ENCODE results near the gene ETFDH. TPM values are rescaled to one million over a fixed set of nuclear protein-coding genes. Genes with fewer than 3 reads are reported as not detected.
A peak's percentile ranks its signal among the peaks of the same experiment; 100 is the strongest.
"Not testable (repeated sequence)": the region's sequence is repeated elsewhere in the genome, so short reads cannot be mapped to it uniquely, and the experiment has no call there.

Gene ETFDH
- polyA plus RNA-seq, 3 donors: 29.3 to 35.6 (median 31.9) TPM

DNA sequence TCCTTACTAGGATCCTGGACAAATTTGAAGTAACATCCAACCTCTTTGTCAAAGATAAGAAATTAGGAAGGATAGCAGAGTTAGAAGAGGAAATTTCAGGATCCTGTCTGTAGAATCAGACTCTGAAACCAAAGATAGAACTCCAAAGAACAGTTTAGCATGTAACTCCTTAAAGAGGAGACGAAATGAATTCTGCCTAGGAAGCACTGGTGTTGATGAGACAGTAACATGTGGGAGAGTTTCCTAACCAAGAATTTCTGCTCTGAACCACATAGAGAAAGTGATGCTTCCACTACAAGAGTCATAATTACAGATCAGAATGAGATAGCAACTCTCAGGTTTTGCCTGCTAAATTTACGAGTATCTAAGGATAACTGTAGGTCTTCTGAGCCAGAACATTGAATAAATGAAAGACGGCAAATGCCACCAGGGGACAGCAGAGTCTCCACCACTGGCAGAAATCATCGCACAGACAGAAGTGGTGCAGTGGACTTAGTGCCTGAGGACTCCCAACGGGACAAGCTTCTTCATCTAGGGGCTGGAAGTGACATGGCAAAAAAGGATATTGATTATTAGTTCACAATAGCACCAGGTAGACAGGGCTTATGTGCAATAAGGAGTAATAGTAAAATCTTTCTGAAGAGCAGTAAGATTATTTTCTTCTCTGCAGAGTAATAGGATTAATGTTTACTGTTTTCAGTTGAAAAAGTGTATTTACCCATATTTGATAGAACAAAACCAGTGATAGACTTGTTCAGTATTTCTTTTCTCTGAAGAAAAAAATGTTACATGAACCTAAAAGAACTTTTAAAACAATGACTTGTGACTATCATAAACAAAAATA, 57.8 kb downstream of the ETFDH start:
- peak in 9 of 11 donors; percentile 27 to 49 (median 37) for DNase-seq (ENCODE audit: extremely low read depth in 1 of 11, low read depth in 9 of 11, low spot score in 4 of 11)

DNA sequence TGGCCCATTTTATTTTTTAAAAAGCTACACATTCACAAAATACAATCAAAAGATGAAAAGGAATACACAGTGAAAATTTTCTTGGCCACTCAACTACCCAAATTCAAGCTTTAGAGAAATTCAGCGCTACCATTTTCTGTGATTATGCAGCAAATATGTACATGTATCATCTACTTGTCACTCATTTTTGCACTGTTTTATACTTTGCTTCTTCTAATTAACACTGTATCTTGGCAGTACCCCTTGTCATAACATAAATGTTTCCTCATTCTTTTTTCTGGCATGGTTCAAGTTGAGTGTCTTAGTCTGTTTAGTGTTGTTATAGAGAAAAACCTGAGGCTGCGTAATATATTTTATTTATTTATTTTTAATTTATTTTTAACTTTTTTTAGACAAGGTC, 66.8 kb downstream of the ETFDH start:
- no peak for DNase-seq (ENCODE audit: extremely low read depth in 1 of 11, low read depth in 9 of 11, low spot score in 4 of 11)

DNA sequence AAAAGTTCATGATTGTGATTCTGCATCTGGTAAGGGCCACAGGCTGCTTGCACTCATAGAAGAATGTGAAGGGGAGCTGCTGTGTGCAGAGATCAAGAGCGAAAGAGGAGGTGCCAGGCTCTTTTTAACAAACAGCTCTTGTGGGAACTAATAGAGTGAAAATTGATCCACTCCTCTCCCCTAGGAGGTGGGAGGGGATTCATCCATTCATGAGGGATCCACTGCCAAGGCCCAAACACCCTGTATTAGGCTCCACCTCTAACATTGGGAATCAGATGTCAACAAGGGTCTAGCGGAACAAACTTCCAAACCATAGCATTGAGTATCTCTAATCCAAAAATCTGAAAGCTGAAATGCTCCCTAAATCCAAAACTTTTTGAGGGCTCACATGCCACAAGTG, 67.5 kb downstream of the ETFDH start:
- DNase-seq (ENCODE audit: extremely low read depth in 1 of 11, low read depth in 9 of 11, low spot score in 4 of 11): no peak

GRCh38 chr4:158741326-158742021, 69.4 kb downstream of the ETFDH start:
- DNase-seq (ENCODE audit: extremely low read depth in 1 of 11, low read depth in 9 of 11, low spot score in 4 of 11): no peak

DNA sequence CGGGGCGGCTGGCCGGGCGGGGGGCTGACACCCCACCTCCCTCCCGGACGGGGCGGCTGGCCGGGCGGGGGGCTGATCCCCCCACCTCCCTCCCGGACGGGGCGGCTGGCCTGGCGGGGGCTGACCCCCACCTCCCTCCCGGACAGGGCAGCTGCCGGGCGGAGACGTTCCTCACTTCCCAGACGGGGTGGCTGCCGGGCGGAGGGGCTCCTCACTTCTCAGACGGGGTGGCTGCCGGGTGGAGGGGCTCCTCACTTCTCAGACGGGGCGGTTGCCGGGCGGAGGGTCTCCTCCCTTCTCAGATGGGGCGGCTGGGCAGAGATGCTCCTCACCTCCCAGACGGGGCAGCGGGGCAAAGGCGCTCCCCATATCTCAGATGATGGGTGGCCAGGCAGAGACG, 74.4 kb downstream of the ETFDH start:
- not testable (repeated sequence) for DNase-seq (ENCODE audit: extremely low read depth in 1 of 11, low read depth in 9 of 11, low spot score in 4 of 11)

- no peak for DNase-seq (ENCODE audit: extremely low read depth in 1 of 11, low read depth in 9 of 11, low spot score in 4 of 11)
Measured at GRCh38 chr4:158750379-158750778, 78.3 kb downstream of the ETFDH start.

DNA sequence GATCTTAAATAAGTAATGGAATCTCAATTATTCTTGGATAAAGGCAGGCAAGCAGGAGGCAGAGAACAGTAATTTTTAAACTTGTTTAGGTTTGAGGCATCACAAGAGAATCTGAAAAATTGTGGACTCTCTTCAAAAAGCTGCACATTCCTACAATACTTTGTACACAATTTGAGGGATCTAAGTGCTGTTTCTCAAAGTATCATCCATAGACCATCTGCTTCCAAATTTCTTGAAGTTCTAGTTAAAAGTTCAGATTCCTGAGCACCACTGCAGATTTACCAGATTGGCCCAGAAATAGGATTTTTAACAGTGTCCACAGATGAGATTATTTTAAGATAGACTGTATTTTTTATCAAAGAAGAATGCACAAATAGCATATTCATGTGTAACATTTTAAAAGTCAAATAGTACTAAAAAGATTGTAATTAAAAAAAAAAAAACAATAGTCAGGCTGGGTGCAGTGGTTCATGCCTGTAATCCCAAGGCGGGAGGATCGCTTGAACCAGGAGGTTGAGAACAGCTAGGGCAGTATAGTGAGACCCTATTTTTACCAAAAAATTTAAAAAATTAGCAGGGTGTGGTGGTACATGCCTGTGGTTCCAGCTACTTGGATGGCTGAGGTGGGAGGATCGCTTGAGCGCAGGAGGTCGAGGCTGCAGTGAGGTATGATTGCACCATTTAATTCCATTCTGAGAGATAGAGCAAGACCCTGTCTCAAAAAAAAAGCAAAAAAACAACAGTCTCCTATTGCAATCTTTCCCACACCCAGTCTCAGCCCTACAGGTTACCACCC, 82.5 kb downstream of the ETFDH start:
- DNase-seq (ENCODE audit: extremely low read depth in 1 of 11, low read depth in 9 of 11, low spot score in 4 of 11): no peak

DNA sequence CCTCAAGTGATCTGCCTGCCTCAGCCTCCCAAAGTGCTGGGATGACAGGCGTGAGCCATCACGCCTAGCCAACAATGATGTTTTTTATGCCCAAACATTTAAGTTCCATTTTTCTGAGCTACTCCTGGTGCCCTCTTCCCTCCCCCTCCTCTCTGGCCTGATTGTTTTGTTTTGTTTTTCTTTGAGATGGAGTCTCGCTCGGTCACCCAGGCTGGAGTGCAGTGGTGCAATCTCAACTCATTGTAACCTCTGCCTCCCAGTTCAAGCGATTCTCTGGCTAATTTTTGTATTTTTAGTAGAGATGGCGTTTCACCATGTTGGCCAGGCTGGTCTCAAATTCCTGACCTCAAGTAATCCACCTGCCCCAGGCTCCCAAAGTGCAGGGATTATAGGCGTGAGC, 83.7 kb downstream of the ETFDH start:
- DNase-seq (ENCODE audit: extremely low read depth in 1 of 11, low read depth in 9 of 11, low spot score in 4 of 11): not testable (repeated sequence)

DNA sequence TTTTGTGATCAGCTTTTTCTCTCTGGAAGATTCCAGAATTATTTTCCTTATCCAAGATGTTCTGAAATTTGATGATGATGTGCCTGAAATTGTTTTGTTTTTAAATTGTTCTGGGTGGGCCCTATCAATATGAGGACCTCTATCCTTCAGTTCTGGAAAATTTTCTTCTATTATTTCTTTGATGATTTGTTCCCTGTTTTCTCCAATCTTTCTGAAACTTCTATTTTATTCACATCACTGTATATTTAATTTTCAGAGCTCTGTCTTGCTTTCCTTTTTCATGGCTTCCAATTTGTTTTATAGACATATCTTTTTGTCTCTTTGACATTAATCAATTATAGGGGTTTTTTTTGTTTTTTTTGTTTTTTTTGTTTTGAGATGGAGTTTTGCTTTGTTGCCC, 84.5 kb downstream of the ETFDH start:
- no peak for DNase-seq (ENCODE audit: extremely low read depth in 1 of 11, low read depth in 9 of 11, low spot score in 4 of 11)

- no peak for DNase-seq (ENCODE audit: extremely low read depth in 1 of 11, low read depth in 9 of 11, low spot score in 4 of 11)
Measured at GRCh38 chr4:158758142-158758541, 86.0 kb downstream of the ETFDH start.

DNA sequence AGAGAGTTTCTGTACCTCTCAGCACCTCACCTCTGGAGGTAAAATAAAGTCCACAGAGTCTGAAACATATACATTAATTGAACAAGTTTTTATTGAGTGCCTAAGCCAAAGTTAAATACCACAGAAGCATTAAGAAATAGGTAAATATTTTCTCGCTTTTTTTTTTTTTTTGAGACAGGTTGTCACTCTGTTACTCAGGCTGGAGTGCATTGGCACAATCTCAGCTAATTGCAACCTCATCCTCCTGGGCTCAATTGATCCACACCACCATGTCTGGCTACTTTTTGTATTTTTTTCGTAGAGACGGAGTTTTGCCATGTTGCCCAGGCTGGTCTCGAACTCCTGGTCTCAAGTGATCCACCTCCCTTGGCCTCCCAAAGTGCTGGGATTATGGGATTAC, 86.6 kb downstream of the ETFDH start:
- DNase-seq (ENCODE audit: extremely low read depth in 1 of 11, low read depth in 9 of 11, low spot score in 4 of 11): no peak

Other genes with a start within 250 kb of the ETFDH start
- gene RXFP1, start 150.4 kb upstream of the ETFDH start, polyA plus RNA-seq (ENCODE audit: insufficient read length in 3 of 3): under 1 TPM in 2 of 3 donors, not detected in 1; 0.16 to 0.56 TPM
- gene C4orf46, start 409 bp upstream of the ETFDH start, polyA plus RNA-seq (ENCODE audit: insufficient read length in 3 of 3): 10 to 100 TPM; 18.2 to 23.8 (median 21.3) TPM
- 10 to 100 TPM; 64.2 to 83.3 (median 67.2) TPM for gene PPID, start 51.1 kb downstream of the ETFDH start, polyA plus RNA-seq (ENCODE audit: insufficient read length in 3 of 3)
- gene FNIP2, start 96.7 kb downstream of the ETFDH start, polyA plus RNA-seq (ENCODE audit: insufficient read length in 3 of 3): 10 to 100 TPM; 43.2 to 52.6 (median 48.0) TPM